VCaP (cell line): ENCODE measurements around the gene ACTA1.

Source experiments
- H3K27ac ChIP-seq: fragments of 450-650 bp; 2 replicates; pipeline ENCODE4 v1.5.1; 2017
- CTCF ChIP-seq: fragments of 450-650 bp; conservative IDR thresholded peaks from 2 replicates; pipeline ENCODE4 v1.5.1; 2017; ENCODE audit warnings: mild to moderate bottlenecking, moderate library complexity

ACTA1 gene

GRCh38 chr1:229454056-229454455 lies 20.2 kb upstream of the ACTA1 start:
- no peak for TF ChIP-seq CTCF

DNA sequence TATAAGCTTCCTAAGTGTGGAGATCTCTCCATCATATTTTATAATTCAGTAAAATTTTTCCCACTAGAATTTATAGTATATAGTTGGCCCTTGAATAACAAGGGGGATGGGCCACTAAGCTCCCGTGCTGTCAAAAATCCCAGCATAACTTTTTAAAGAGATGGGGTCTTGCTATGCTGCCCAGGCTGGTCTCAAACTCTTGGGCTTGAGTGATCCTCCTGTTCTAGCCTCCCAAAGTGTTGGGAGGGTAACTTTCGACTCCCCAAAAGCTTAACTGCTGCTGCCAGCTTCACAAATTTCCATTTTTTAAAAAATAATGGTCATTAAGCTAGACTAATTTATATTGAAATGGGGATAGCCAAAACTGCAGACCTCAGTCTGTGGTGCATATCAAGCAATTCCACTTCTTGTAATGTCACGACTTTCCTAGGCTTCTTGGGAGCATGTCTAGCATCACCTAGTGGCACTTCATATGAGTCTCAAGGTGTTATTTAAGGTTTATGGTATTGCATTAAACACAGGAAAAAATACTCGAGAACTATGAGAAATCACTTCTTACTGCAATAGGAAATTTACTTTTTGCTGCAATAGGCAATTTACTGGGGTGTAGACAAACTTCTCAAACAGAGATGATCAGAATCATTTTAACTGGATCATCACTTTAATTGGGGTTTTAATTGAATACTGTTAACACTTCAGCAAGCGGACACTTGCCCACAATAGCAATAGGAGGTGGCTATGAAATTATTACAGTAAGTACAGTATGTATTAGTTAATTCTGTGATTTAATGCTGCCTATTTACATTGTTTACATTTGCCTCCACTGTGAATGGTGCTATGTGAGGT lies 19.3 kb upstream of the ACTA1 start:
- TF ChIP-seq CTCF, result peak; percentile 95
- no peak overlapping the region for H3K27ac ChIP-seq

More at GRCh38 chr1:229454056-229454455, 20.2 kb upstream of the ACTA1 start:
- no peak overlapping the region for H3K27ac ChIP-seq

DNA sequence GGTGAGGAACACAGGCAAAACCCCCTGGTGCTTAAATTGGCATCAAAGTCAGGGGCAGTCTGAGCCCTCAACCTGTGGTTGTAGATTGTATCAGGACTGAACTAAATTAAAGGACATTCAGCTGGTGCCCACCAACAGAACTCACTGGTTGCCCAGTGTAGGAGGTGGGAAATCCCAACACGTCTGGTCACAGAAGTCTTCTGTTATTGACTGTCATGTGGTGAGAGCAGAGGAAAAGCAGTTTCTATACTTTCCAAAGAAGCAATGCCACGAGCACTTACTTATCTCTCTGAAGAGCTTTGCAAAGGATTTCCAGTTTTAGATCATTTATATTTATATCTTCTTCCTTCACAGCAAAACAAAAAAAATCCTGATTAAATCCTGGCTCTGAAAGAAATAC lies 15.0 kb upstream of the ACTA1 start:
- no peak for TF ChIP-seq CTCF
- no peak overlapping the region for H3K27ac ChIP-seq

- H3K27ac ChIP-seq, result no peak overlapping the region
- no peak for TF ChIP-seq CTCF
Measured at GRCh38 chr1:229448354-229448753, 14.5 kb upstream of the ACTA1 start.

GRCh38 chr1:229447809-229448252 lies 13.9 kb upstream of the ACTA1 start:
- no peak for TF ChIP-seq CTCF
- H3K27ac ChIP-seq, result no peak overlapping the region

DNA sequence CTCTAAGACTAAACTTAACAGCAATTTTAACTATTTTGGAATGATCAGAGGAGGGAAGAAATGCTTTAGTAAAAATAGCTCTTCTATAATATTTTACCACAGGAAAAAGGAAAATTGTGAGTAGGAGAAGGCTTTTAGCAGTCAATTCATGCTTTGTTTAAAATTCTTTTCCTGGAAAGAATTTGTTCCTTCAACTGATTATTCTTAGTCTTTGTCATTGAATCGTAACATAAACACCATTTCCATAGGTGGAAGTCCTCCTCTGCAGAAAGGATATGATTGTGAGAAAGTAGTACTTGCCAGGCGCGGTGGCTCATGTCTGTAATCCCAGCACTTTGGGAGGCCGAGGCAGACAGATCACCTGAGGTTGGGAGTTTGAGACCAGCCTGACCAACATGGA lies 11.9 kb upstream of the ACTA1 start:
- H3K27ac ChIP-seq, result no peak overlapping the region
- TF ChIP-seq CTCF, result no peak

DNA sequence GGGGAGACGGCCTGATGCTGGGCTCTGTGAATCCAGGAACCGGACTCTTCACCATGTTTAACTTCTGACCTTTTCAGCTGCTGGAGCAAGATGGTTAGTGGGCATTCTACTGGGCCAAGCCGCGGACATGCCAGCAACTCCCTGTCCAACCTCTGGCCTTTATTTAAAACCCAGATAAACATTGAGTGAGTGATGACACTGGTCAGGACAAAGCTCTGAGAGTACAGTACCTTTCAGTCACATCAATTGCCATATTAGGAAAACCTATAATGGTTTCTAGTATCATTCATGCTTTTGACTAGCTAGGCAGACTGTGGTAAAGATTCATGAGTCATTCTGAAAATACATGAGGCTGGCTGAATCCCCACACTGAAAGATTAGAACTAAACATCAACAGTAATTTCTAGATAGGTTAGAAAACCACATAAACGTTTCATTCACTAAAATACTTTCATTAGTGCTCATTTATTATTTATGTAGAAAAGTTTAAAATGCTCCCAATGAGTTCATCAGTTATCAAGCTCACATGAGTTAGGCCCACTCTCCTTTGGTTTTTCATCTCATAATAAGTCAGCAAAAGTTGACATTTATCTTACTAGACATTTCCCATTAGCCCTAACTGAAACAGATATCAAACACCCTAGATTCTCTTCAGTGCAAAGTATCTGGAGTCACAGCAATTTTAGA lies 7.1 kb upstream of the ACTA1 start:
- H3K27ac ChIP-seq, result no peak overlapping the region
- TF ChIP-seq CTCF, result no peak
